Fibroblast of pulmonary artery (primary cell): ENCODE measurements around the gene CTDNEP1.
A peak's percentile ranks its signal among the peaks of the same experiment; 100 is the strongest.

ENCODE experiments used
- DNase-seq: peaks from one replicate; pipeline ENCODE4 v3.0.0-alpha.2; 2010; ENCODE audit warnings: low read depth
- H3K4me3 ChIP-seq: replicated peaks from 2 replicates; pipeline ENCODE4 v1.5.1; 2011; ENCODE audit warnings: low read depth, mild to moderate bottlenecking, control low read depth, low read length, moderate library complexity
- TF ChIP-seq, protein P1 (sequence below): IDR thresholded peaks from 2 replicates; pipeline ENCODE4 v1.5.1; 2011; ENCODE audit warnings: mild to moderate bottlenecking, control low read depth, low read length, inconsistent platforms; ENCODE audit errors: missing control alignments

Gene CTDNEP1

GRCh38 chr17:7251661-7252175, at the start of gene CTDNEP1:
Gene CTDNEP1, minus strand, starts transcription at chr17:7251734. Its CDS starts 438 bp downstream, at chr17:7251296.
- peak within 1 kb of the TSS; percentile 73 for H3K4me3 ChIP-seq
- TF ChIP-seq, protein P1, sequence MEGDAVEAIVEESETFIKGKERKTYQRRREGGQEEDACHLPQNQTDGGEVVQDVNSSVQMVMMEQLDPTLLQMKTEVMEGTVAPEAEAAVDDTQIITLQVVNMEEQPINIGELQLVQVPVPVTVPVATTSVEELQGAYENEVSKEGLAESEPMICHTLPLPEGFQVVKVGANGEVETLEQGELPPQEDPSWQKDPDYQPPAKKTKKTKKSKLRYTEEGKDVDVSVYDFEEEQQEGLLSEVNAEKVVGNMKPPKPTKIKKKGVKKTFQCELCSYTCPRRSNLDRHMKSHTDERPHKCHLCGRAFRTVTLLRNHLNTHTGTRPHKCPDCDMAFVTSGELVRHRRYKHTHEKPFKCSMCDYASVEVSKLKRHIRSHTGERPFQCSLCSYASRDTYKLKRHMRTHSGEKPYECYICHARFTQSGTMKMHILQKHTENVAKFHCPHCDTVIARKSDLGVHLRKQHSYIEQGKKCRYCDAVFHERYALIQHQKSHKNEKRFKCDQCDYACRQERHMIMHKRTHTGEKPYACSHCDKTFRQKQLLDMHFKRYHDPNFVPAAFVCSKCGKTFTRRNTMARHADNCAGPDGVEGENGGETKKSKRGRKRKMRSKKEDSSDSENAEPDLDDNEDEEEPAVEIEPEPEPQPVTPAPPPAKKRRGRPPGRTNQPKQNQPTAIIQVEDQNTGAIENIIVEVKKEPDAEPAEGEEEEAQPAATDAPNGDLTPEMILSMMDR: no peak
- DNase-seq: peak; percentile 100

- peak; percentile 82 for DNase-seq
- no peak overlapping the region for H3K4me3 ChIP-seq
- TF ChIP-seq, protein P1: peak; percentile 47
These were observed 44.8 kb upstream of the CTDNEP1 start for GRCh38 chr17:7296189-7296861.

- no peak for DNase-seq
- TF ChIP-seq, protein P1: no peak
- H3K4me3 ChIP-seq: no peak overlapping the region
These were observed 44.0 kb upstream of the CTDNEP1 start for GRCh38 chr17:7295230-7296180.

GRCh38 chr17:7294614-7295153, 43.1 kb upstream of the CTDNEP1 start, which contains the start of gene YBX2:
Gene YBX2, minus strand, starts transcription at chr17:7294639. Its CDS starts 139 bp downstream, at chr17:7294500.
- TF ChIP-seq, protein P1: no peak
- no peak within 1 kb of the TSS for H3K4me3 ChIP-seq
- no peak for DNase-seq

- TF ChIP-seq, protein P1: no peak
- DNase-seq: no peak
- no peak overlapping the region for H3K4me3 ChIP-seq
These were observed 42.5 kb upstream of the CTDNEP1 start for GRCh38 chr17:7293816-7294613.

DNA sequence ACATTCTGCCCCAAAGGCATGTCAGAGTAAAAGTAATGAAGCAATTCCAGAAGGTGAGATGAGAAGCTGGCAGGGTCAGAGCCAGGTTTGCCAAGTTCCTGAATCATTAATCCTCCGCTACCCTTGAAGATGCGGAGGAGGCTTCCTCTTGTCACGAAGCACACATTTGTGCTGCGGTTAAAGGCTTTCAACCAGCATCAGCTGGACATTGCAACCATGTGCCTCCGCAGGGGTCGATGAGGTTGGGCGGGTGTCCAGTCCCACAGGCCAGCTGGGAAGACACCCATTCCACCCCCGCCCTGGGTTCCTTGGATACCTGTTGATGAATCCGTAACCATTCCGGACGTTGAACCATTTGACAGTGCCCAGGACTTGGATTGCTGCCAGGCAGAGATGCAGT, 41.6 kb upstream of the CTDNEP1 start:
- TF ChIP-seq, protein P1: no peak
- H3K4me3 ChIP-seq: no peak overlapping the region
- peak; percentile 57 for DNase-seq
